A673 (cell line): Measurements from ENCODE around the gene HMCN2. TPM values are rescaled to one million over a fixed set of nuclear protein-coding genes. Genes with fewer than 3 reads are reported as not detected.

Experiments
- BruUV-seq: library from RNA; stranded (reverse); fragments of 400-500 nt; replicated peaks from 2 replicates; lab custom pipeline; 2021; lab: Mats Ljungman, UMichigan
- CTCF ChIA-PET: fragments of 300-600 bp; sonication (Branson Sonifier 250); formaldehyde crosslinking; loops from one replicate; lab custom pipeline; 2022; ENCODE audit warnings: antibody characterized with exemption; lab: Charles Lee
- POLR2A ChIA-PET: fragments of 300-600 bp; sonication (Branson Sonifier 250); formaldehyde crosslinking; loops from one replicate; lab custom pipeline; 2022; ENCODE audit warnings: antibody characterized with exemption; ENCODE audit not compliant: low non-redundant PET; lab: Charles Lee
- DNase-seq: peaks from one replicate; pipeline ENCODE4 v3.0.0-alpha.2; 2015; ENCODE audit warnings: low spot score
- H3K27ac ChIP-seq: fragments of 200-600 bp; sonication (generic); 2 replicates; pipeline ENCODE4 v1.5.1; 2016; ENCODE audit warnings: mixed run types, low read depth, mild to moderate bottlenecking, mixed read lengths, antibody characterized with exemption, low read length; ENCODE audit not compliant: poor library complexity, severe bottlenecking
- H3K27me3 ChIP-seq: fragments of 200-600 bp; sonication (generic); replicated peaks from 2 replicates; pipeline ENCODE4 v1.6.1; 2017; ENCODE audit warnings: mixed run types, low read depth, mild to moderate bottlenecking, mixed read lengths, antibody characterized with exemption, low read length; ENCODE audit not compliant: insufficient read depth, poor library complexity
- H3K36me3 ChIP-seq: fragments of 200-600 bp; sonication (generic); 2 replicates; pipeline ENCODE4 v1.6.1; 2016; ENCODE audit warnings: mixed run types, mild to moderate bottlenecking, mixed read lengths, antibody characterized with exemption, low read length; ENCODE audit not compliant: insufficient read depth, poor library complexity, severe bottlenecking
- H3K4me1 ChIP-seq: fragments of 200-600 bp; sonication (generic); 2 replicates; pipeline ENCODE4 v1.6.1; 2017; ENCODE audit warnings: mixed run types, mild to moderate bottlenecking, mixed read lengths, antibody characterized with exemption, low read length; ENCODE audit not compliant: insufficient read depth, poor library complexity, severe bottlenecking
- H3K4me3 ChIP-seq: fragments of 200-600 bp; sonication (generic); 2 replicates; pipeline ENCODE4 v1.5.1; 2016; ENCODE audit warnings: low read depth, mixed run types, mild to moderate bottlenecking, mixed read lengths, low read length; ENCODE audit not compliant: poor library complexity, severe bottlenecking
- H3K9me3 ChIP-seq: fragments of 200-600 bp; sonication (generic); 2 replicates; pipeline ENCODE4 v1.6.1; 2016; ENCODE audit warnings: mixed run types, low read depth, mild to moderate bottlenecking, mixed read lengths, antibody characterized with exemption, low read length; ENCODE audit not compliant: poor library complexity, severe bottlenecking
- CTCF ChIP-seq: fragments of 300-800, 200-600 bp; sonication (generic); conservative IDR thresholded peaks from 2 replicates; pipeline ENCODE4 v1.5.1; 2017; ENCODE audit warnings: low read depth, mild to moderate bottlenecking, antibody characterized with exemption, low read length, moderate library complexity, mixed read lengths
- EZH2 ChIP-seq: fragments of 200-600 bp; sonication (generic); IDR thresholded peaks from 2 replicates; pipeline ENCODE4 v1.6.1; 2017; ENCODE audit warnings: borderline replicate concordance, low read depth, mild to moderate bottlenecking, mixed read lengths, antibody characterized with exemption, low read length; ENCODE audit not compliant: poor library complexity, severe bottlenecking
- intact Hi-C: fragments of 100-400 bp; cut with micrococcal nuclease; formaldehyde crosslinking; loops from one replicate; pipeline ENCODE4 v1.10.0; 2022; ENCODE audit not compliant: unreplicated experiment
- total RNA-seq: library from RNA; stranded (reverse); gene quantifications from 2 replicates; pipeline ENCODE4 v1.2.3, GENCODE V29; 2021

Gene HMCN2
- total RNA-seq, 1 experiment from 2014 or later = 0.28 TPM

GRCh38 chr9:130409246-130409645, 143.7 kb downstream of the HMCN2 start:
- Histone ChIP-seq H3K4me3 (no peak overlapping the region), H3K9me3 (no peaks in the 10 kb centered on the region), H3K36me3 (no peaks in the 10 kb centered on the region), H3K4me1 (no peaks in the 10 kb centered on the region), H3K27ac (no peak overlapping the region), H3K27me3 (peaks cover 20% of the 10 kb centered on the region)
- ChIA-PET POLR2A (no interaction called here), CTCF (no interaction called here)
- intact Hi-C loops = no loop called here
- TF ChIP-seq EZH2 = no peak
- TF ChIP-seq CTCF = no peak
- no TSS peak for BruUV-seq
- no peak for DNase-seq

- ChIA-PET CTCF (no interaction called here), POLR2A (no interaction called here)
- intact Hi-C loops = no loop called here
- no TSS peak for BruUV-seq
- no peak for DNase-seq
- H3K4me3 ChIP-seq = no peak overlapping the region
- H3K4me1 ChIP-seq = no peaks in the 10 kb centered on the region
- H3K36me3 ChIP-seq = no peaks in the 10 kb centered on the region
- H3K27me3 ChIP-seq = peaks cover 23% of the 10 kb centered on the region
- TF ChIP-seq EZH2 (no peak), CTCF (no peak)
- H3K27ac ChIP-seq = no peak overlapping the region
- H3K9me3 ChIP-seq = no peaks in the 10 kb centered on the region
Measured at GRCh38 chr9:130410443-130410842, 144.9 kb downstream of the HMCN2 start.

GRCh38 chr9:130411566-130411915, 146.0 kb downstream of the HMCN2 start:
- peaks cover 31% of the 10 kb centered on the region for H3K27me3 ChIP-seq
- ChIA-PET CTCF (no interaction called here), POLR2A (no interaction called here)
- H3K27ac ChIP-seq = no peak overlapping the region
- H3K9me3 ChIP-seq = no peaks in the 10 kb centered on the region
- no peak for DNase-seq
- TF ChIP-seq CTCF (no peak), EZH2 (no peak)
- no TSS peak for BruUV-seq
- H3K4me1 ChIP-seq = no peaks in the 10 kb centered on the region
- no peaks in the 10 kb centered on the region for H3K36me3 ChIP-seq
- intact Hi-C loops = no loop called here
- no peak overlapping the region for H3K4me3 ChIP-seq
